Right renal pelvis (tissue), 4 donors: ENCODE results near the gene TSPEAR. TPM values are rescaled to one million over a fixed set of nuclear protein-coding genes. Genes with fewer than 3 reads are reported as not detected.

Experiments used
- DNase-seq, 4 donors: peaks; one replicate each; pipeline ENCODE4 v3.0.0-alpha.2; 2013; ENCODE audit warnings: low read depth in 4 of 4, low spot score in 3 of 4, missing footprints in 1 of 4
- polyA plus RNA-seq, 4 donors: library from polyadenylated mRNA; unstranded; fragments of 120-200 nt; gene quantifications; one replicate each; pipeline ENCODE4 v1.2.1, GENCODE V29; 2013; ENCODE audit not compliant: insufficient read length in 4 of 4

TSPEAR gene
- polyA plus RNA-seq = 1 to 10 TPM in 1 of 4 donors, under 1 TPM in 3; 0.60 to 1.2 (median 0.82) TPM

- no peak for DNase-seq
Observed at GRCh38 chr21:44711327-44712202, at the start of gene TSPEAR. Gene TSPEAR (minus strand): TSS chr21:44711572. CDS start chr21:44711514, 58 bp downstream.

- DNase-seq = no peak
Observed at GRCh38 chr21:44760376-44760775, 49.0 kb upstream of the TSPEAR start.

- no peak for DNase-seq
Observed at GRCh38 chr21:44759628-44760285, 48.4 kb upstream of the TSPEAR start.

- no peak for DNase-seq
Observed at GRCh38 chr21:44758781-44759627, 47.6 kb upstream of the TSPEAR start.

- no peak for DNase-seq
Observed at GRCh38 chr21:44758141-44758561, 46.8 kb upstream of the TSPEAR start.

GRCh38 chr21:44757731-44758130 lies 46.4 kb upstream of the TSPEAR start:
- DNase-seq = no peak

GRCh38 chr21:44756423-44757185 lies 45.2 kb upstream of the TSPEAR start:
- no peak for DNase-seq

GRCh38 chr21:44755227-44755626 lies 43.9 kb upstream of the TSPEAR start:
- DNase-seq = no peak

- no peak for DNase-seq
Observed at GRCh38 chr21:44753357-44753756, 42.0 kb upstream of the TSPEAR start.

- DNase-seq = no peak
Observed at GRCh38 chr21:44752671-44753235, 41.4 kb upstream of the TSPEAR start.

- DNase-seq = no peak
Observed at GRCh38 chr21:44751799-44752636, 40.6 kb upstream of the TSPEAR start.

GRCh38 chr21:44751186-44751798 lies 39.9 kb upstream of the TSPEAR start:
- DNase-seq = no peak

GRCh38 chr21:44750675-44751025 lies 39.3 kb upstream of the TSPEAR start:
- no peak for DNase-seq

- no peak for DNase-seq
Observed at GRCh38 chr21:44749759-44750674, 38.6 kb upstream of the TSPEAR start.

- DNase-seq = no peak
Observed at GRCh38 chr21:44749116-44749758, 37.9 kb upstream of the TSPEAR start.

- DNase-seq = no peak
Observed at GRCh38 chr21:44748621-44749020, 37.2 kb upstream of the TSPEAR start.
